SIG-M5 treated with dmso at 0.1 percent for 504 hours (cell line): ENCODE data around the gene GPRC5C.
"Not testable (repeated sequence)": the region's sequence is repeated elsewhere in the genome, so short reads cannot be mapped to it uniquely, and the experiment has no call there.

Source experiments
- DNase-seq: peaks from one replicate; lab custom pipeline; 2025; ENCODE audit not compliant: unreplicated experiment; lab: John Stamatoyannopoulos, UW

GPRC5C gene

GRCh38 chr17:74467221-74467951, 35.5 kb downstream of the GPRC5C start:
- peak; percentile 19 for DNase-seq

GRCh38 chr17:74471341-74471740, 39.5 kb downstream of the GPRC5C start:
- no peak for DNase-seq

GRCh38 chr17:74472890-74473289, 41.0 kb downstream of the GPRC5C start:
- DNase-seq, result no peak

GRCh38 chr17:74473294-74473693, 41.4 kb downstream of the GPRC5C start:
- DNase-seq, result no peak

GRCh38 chr17:74474043-74474792, 42.3 kb downstream of the GPRC5C start:
- DNase-seq, result no peak

GRCh38 chr17:74475189-74475588, 43.3 kb downstream of the GPRC5C start:
- no peak for DNase-seq

- no peak for DNase-seq
Observed at GRCh38 chr17:74477411-74477810, 45.5 kb downstream of the GPRC5C start.

- peak; percentile 89 for DNase-seq
Observed at GRCh38 chr17:74478420-74479100, 46.7 kb downstream of the GPRC5C start.

- no peak for DNase-seq
Observed at GRCh38 chr17:74480290-74480689, 48.4 kb downstream of the GPRC5C start.

GRCh38 chr17:74481621-74482020, 49.7 kb downstream of the GPRC5C start:
- no peak for DNase-seq

- DNase-seq, result no peak
Observed at GRCh38 chr17:74484066-74484465, 52.2 kb downstream of the GPRC5C start.

GRCh38 chr17:74485022-74485743, 53.3 kb downstream of the GPRC5C start:
- no peak for DNase-seq

GRCh38 chr17:74485841-74486240, 54.0 kb downstream of the GPRC5C start:
- DNase-seq, result no peak

- DNase-seq, result not testable (repeated sequence)
Observed at GRCh38 chr17:74488276-74488675, 56.4 kb downstream of the GPRC5C start.

- no peak for DNase-seq
Observed at GRCh38 chr17:74490716-74491115, 58.8 kb downstream of the GPRC5C start.

- no peak for DNase-seq
Observed at GRCh38 chr17:74491626-74492025, 59.7 kb downstream of the GPRC5C start.

GRCh38 chr17:74493331-74493833, 61.5 kb downstream of the GPRC5C start:
- peak; percentile 61 for DNase-seq
